HTR-8/SVneo (cell line): Measurements from ENCODE around the gene GABRA4.

ENCODE experiments used
- DNase-seq: peaks from one replicate; pipeline ENCODE4 v3.0.0; 2011; ENCODE audit warnings: low spot score, mixed read lengths; ENCODE audit not compliant: insufficient read length
- FAIRE-seq: peaks from 2 replicates; lab custom pipeline; 2011; peaks lifted over from hg19 to GRCh38; lab: Jason Lieb, UNC

GABRA4 gene

DNA sequence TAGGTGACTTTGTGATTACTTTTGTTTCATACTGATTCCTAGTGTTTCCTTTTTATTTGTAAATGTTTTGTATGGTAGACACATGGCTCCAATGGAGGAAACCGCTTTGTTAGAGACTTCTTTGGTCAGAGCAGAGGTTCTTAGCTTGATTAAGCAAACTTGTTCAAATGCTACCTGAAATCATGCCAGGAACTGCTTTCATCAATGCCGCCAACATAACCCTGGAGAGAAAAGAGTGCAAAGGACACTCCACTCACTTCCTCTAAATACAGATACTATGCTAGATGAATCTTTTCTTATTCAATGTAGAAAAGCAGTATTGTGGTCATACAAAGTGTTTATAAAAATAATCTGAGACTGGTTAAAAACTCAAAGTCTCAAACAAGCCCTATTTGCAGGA is 58.7 kb downstream of the GABRA4 start:
- no peak for FAIRE-seq
- DNase-seq, result no peak

GRCh38 chr4:46933686-46934085 is 59.7 kb downstream of the GABRA4 start:
- peak; percentile 0 for DNase-seq
- no peak for FAIRE-seq

GRCh38 chr4:46931981-46932380 is 61.4 kb downstream of the GABRA4 start:
- FAIRE-seq, result no peak
- peak; percentile 1 for DNase-seq

GRCh38 chr4:46930891-46931290 is 62.5 kb downstream of the GABRA4 start:
- DNase-seq, result no peak
- no peak for FAIRE-seq

- FAIRE-seq, result no peak
- DNase-seq, result no peak
These were observed 66.2 kb downstream of the GABRA4 start for GRCh38 chr4:46927201-46927600.

- FAIRE-seq (no peak), DNase-seq (no peak)
These were observed 68.4 kb downstream of the GABRA4 start for GRCh38 chr4:46924789-46925529.

- FAIRE-seq (no peak), DNase-seq (no peak)
These were observed 71.2 kb downstream of the GABRA4 start for GRCh38 chr4:46922205-46922604.

DNA sequence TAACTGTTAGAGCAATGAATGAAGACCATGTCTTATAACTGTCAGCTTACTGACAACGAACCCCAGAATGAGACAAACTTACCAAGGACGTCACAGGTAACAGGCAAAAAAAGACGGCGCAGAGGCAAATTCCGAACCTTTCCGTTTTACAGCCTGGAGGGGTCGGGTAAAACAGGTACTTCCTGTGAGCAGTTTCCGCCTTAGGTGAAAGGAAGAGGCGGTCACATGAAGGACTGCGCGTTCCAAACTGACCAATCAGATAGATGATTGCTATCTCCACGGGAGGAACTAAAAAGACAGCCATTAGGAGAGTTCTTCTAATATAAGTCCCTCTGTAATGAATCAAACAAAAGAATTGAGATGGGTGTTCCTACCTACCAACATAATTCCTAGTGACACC is 84.3 kb downstream of the GABRA4 start, which contains the start of gene COX7B2:
COX7B2 (minus strand) TSS at position 168 of the 400 bp plus-strand sequence. CDS start 174,053 bp downstream, outside the sequence.
- DNase-seq (no peak), FAIRE-seq (no peak)

DNA sequence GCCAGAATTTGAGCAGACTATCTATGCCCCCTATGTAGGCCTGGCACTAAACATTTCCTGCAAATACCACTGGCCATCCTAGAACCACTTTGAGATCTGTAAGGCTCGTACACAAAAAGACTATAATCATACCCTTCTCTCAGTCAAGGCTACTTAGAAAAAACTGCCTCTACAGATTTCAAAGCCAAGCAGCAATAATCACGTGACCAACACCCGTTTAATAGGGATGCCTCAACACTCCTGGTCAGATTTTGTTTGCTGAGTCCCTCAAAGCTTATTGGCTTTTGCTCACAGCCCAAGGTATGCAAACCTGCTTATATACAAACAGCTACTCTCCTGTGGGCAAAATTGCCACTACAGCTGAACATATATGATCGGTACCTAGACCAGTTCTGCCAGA is 85.2 kb downstream of the GABRA4 start:
- DNase-seq (no peak), FAIRE-seq (no peak)

- FAIRE-seq (no peak), DNase-seq (no peak)
These were observed 93.3 kb downstream of the GABRA4 start for GRCh38 chr4:46900082-46900481.

- DNase-seq, result no peak
- no peak for FAIRE-seq
These were observed 98.6 kb downstream of the GABRA4 start for GRCh38 chr4:46894826-46895225.

GRCh38 chr4:46890056-46890455 is 103.3 kb downstream of the GABRA4 start:
- FAIRE-seq (no peak), DNase-seq (no peak)

DNA sequence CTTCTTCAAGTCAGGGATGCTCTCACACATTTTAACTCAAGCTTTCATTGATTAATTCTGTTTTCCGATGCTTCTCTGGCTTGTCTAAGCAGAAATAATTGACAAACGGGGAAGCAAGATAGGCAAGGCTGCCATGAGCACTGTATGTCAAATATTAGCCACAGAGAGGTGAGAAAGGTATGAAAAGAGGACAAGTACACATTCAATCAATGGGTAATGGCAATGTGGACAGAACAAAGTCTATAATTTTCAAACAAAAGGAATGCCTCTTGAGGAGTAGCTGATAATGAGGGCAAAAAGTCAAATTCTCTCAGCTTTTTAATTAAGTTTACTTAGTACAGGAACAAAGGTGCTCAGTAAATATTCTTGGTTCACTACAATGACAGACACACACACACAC is 104.0 kb downstream of the GABRA4 start:
- FAIRE-seq (no peak), DNase-seq (no peak)

DNA sequence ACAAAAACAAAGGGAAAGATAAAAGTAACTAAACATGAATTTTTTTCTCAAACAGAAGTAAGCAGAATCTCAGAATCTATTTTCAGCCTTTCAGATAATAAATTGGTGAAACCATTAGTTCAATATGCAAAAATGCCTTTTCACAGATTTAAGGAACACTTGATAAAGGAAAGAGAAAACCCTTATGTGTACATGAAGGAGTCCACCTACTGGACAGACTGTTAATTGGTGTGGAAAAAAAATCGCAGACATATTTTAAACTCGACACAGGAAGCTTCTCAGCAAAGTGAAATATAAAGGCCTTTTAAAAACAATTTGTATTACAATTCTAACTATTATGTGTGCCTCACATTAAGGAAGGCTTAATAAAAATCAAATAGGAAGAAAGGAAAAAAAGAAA is 106.7 kb downstream of the GABRA4 start:
- DNase-seq (peak; percentile 10), FAIRE-seq (no peak)

DNA sequence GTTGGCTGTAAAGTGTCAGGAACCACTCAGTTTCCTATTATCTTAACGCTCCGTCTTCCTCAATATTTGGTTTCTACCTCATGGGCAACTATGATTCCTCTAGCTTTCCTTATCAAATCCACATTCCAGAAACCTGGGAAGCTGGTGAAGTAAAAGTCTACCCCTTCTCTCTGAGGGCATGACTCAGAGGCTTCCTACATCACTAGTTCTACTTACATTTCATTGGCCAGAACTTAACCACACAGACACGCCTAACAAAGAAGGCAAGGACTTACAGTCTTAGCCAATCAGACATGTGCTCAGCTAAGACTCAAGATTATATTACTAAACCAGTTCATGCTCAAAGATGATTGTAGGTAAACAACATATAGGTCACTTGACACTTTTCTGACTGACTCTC is 114.7 kb downstream of the GABRA4 start:
- DNase-seq, result no peak
- no peak for FAIRE-seq

- FAIRE-seq (no peak), DNase-seq (no peak)
These were observed 118.6 kb downstream of the GABRA4 start for GRCh38 chr4:46874811-46875210.

GRCh38 chr4:46870411-46870810 is 123.0 kb downstream of the GABRA4 start:
- no peak for FAIRE-seq
- no peak for DNase-seq
